Small intestine (tissue), 7 donors: ENCODE measurements around the gene KLK7. TPM values are rescaled to one million over a fixed set of nuclear protein-coding genes. Genes with fewer than 3 reads are reported as not detected.

Experiments
- DNase-seq, 2 donors: peaks; one replicate each; pipeline versions ENCODE4 v3.0.0 to v3.0.0-alpha.2; 2013
- FAIRE-seq: peaks from 2 replicates; lab custom pipeline; 2012; peaks lifted over from hg19 to GRCh38; lab: Jason Lieb, UNC
- H3K27ac ChIP-seq, 3 donors: one replicate each; pipeline ENCODE4 v1.5.1; 2013; ENCODE audit warnings: low read length in 2 of 3, mild to moderate bottlenecking in 2 of 3, control low read depth in 1 of 3, inconsistent platforms in 1 of 3, low read depth in 1 of 3, moderate library complexity in 1 of 3
- H3K27me3 ChIP-seq, 3 donors: one replicate each; pipeline ENCODE4 v1.6.1; 2013; ENCODE audit warnings: low read length in 3 of 3, inconsistent platforms in 1 of 3; ENCODE audit not compliant: control insufficient read depth in 3 of 3, insufficient read depth in 3 of 3
- H3K36me3 ChIP-seq, 3 donors: one replicate each; pipeline ENCODE4 v1.6.1; 2013; ENCODE audit warnings: low read length in 3 of 3, inconsistent platforms in 1 of 3, low read depth in 1 of 3, mild to moderate bottlenecking in 1 of 3, moderate library complexity in 1 of 3; ENCODE audit not compliant: control insufficient read depth in 3 of 3, insufficient read depth in 2 of 3
- H3K4me1 ChIP-seq, 3 donors: one replicate each; pipeline ENCODE4 v1.6.1; 2013; ENCODE audit warnings: low read length in 2 of 3, inconsistent platforms in 1 of 3, low read depth in 1 of 3, mild to moderate bottlenecking in 1 of 3, moderate library complexity in 1 of 3; ENCODE audit not compliant: control insufficient read depth in 3 of 3, insufficient read depth in 2 of 3
- H3K4me3 ChIP-seq, 3 donors: one replicate each; pipeline ENCODE4 v1.5.1; 2013; ENCODE audit warnings: low read length in 3 of 3, control low read depth in 1 of 3, inconsistent platforms in 1 of 3, low read depth in 1 of 3, mild to moderate bottlenecking in 1 of 3, moderate library complexity in 1 of 3
- H3K9me3 ChIP-seq, 2 donors: one replicate each; pipeline ENCODE4 v1.6.1; 2013; ENCODE audit warnings: low read depth in 1 of 2, low read length in 1 of 2; ENCODE audit not compliant: control insufficient read depth in 2 of 2, insufficient read depth in 1 of 2
- WGBS, 3 donors: extraction: QIAGEN DNeasy Blood & Tissue Kit; methylation state at CpG; one replicate each; pipeline ENCODE4 v1.1.7; 2013; 5-methylcytosine and 5-hydroxymethylcytosine counted together
- polyA plus RNA-seq, 4 donors: library from polyadenylated mRNA; stranded (reverse) in 3 of 4; unstranded in 1 of 4; fragments of 200-250 nt in 3 of 4; fragments of 120-200 nt in 1 of 4; gene quantifications; one replicate each; pipeline versions ENCODE4 v1.2.1 to v1.2.3, GENCODE V29; 2013
- donor health status: healthy with polysubstance abuse.
- donor health status: control.
- donor health status: control.
- donor health status: Bipolar disorder and iron deficiency.
- donor health status: healthy.

KLK7 gene
- polyA plus RNA-seq, 4 donors = 0.07 TPM; not detected in 3

GRCh38 chr19:50928831-50929230, 54.9 kb downstream of the KLK7 start:
- Histone ChIP-seq H3K4me1 (no peaks in the 10 kb centered on the region), H3K27me3 (peaks cover 0 to 2% (median 0%) of the 10 kb centered on the region in 3 donors), H3K36me3 (no peaks in the 10 kb centered on the region), H3K4me3 (no peak overlapping the region), H3K27ac (no peak overlapping the region), H3K9me3 (no peaks in the 10 kb centered on the region)
- 34 to 82% (median 53%) methylated on average over 5 of the region's 5 CpGs for WGBS, 3 donors
- no peak for FAIRE-seq
- DNase-seq = no peak

Other genes starting within 250 kb of the KLK7 start
- gene GPR32, start 213.5 kb downstream of the KLK7 start, polyA plus RNA-seq = not detected
- under 1 TPM in 1 of 4 donors, not detected in 3; 0.03 TPM for gene ACP4, start 193.5 kb downstream of the KLK7 start, polyA plus RNA-seq
- gene KLK1, start 160.1 kb downstream of the KLK7 start, polyA plus RNA-seq = 10 to 100 TPM; 12.5 to 48.9 (median 29.8) TPM
- gene KLK15, start 150.3 kb downstream of the KLK7 start, polyA plus RNA-seq = under 1 TPM in 1 of 4 donors, not detected in 3; 0.24 TPM
- 1 to 10 TPM in 2 of 4 donors, under 1 TPM in 2; 0.07 to 1.6 (median 0.69) TPM for gene KLK3, start 129.0 kb downstream of the KLK7 start, polyA plus RNA-seq
- gene KLK2, start 110.5 kb downstream of the KLK7 start, polyA plus RNA-seq = under 1 TPM in 2 of 4 donors, not detected in 2; 0.03 to 0.12 TPM
- not detected for gene KLK4, start 72.5 kb downstream of the KLK7 start, polyA plus RNA-seq
- under 1 TPM in 1 of 4 donors, not detected in 3; 0.10 TPM for gene KLK5, start 30.9 kb downstream of the KLK7 start, polyA plus RNA-seq
- gene KLK6, start 14.3 kb downstream of the KLK7 start, polyA plus RNA-seq = under 1 TPM in 2 of 4 donors, not detected in 2; 0.03 to 0.07 TPM
- under 1 TPM in 1 of 4 donors, not detected in 3; 0.12 TPM for gene KLK8, start 17.7 kb upstream of the KLK7 start, polyA plus RNA-seq
- 1 to 10 TPM in 1 of 4 donors, under 1 TPM in 2, not detected in 1; 0.10 to 1.7 (median 0.81) TPM for gene KLK10, start 35.8 kb upstream of the KLK7 start, polyA plus RNA-seq
- gene KLK11, start 42.7 kb upstream of the KLK7 start, polyA plus RNA-seq = 1 to 10 TPM in 2 of 4 donors, under 1 TPM in 2; 0.67 to 1.4 (median 0.90) TPM
- gene KLK12, start 51.1 kb upstream of the KLK7 start, polyA plus RNA-seq = 10 to 100 TPM in 1 of 4 donors, 1 to 10 TPM in 2, not detected in 1; 1.4 to 10.6 (median 2.7) TPM
- gene KLK13, start 81.2 kb upstream of the KLK7 start, polyA plus RNA-seq = 1 to 10 TPM in 3 of 4 donors, under 1 TPM in 1; 0.13 to 5.9 (median 2.5) TPM
- gene KLK14, start 99.0 kb upstream of the KLK7 start, polyA plus RNA-seq = under 1 TPM in 2 of 4 donors, not detected in 2; 0.07 to 0.22 TPM
- 1 to 10 TPM; 1.3 to 4.0 (median 2.3) TPM for gene CTU1, start 124.5 kb upstream of the KLK7 start, polyA plus RNA-seq
- gene SIGLEC9, start 141.0 kb upstream of the KLK7 start, polyA plus RNA-seq = 1 to 10 TPM in 2 of 4 donors, under 1 TPM in 2; 0.81 to 3.4 (median 1.0) TPM
- 1 to 10 TPM in 3 of 4 donors, under 1 TPM in 1; 0.45 to 1.9 (median 1.3) TPM for gene SIGLEC7, start 158.4 kb upstream of the KLK7 start, polyA plus RNA-seq
- 1 to 10 TPM in 3 of 4 donors, under 1 TPM in 1; 0.67 to 5.2 (median 4.5) TPM for gene CD33, start 241.2 kb upstream of the KLK7 start, polyA plus RNA-seq